ENCODE results near the gene GDPD5.

Gene GDPD5

GRCh38 chr11:75481922-75482606 lies 43.7 kb downstream of the GDPD5 start:
- no peak for ATAC-seq
- TF ChIP-seq ZFP3 (CRISPR knock-in tag; IDR thresholded peaks at IDR 0.05) (no peak), ARNTL (CRISPR knock-in tag; IDR thresholded peaks at IDR 0.05; ENCODE audit: borderline replicate concordance, low read depth) (no peak), GLIS3 (CRISPR knock-in tag; IDR thresholded peaks at IDR 0.05) (no peak), CSRNP3 (CRISPR knock-in tag; IDR thresholded peaks at IDR 0.05) (no peak), ZNF70 (CRISPR knock-in tag; IDR thresholded peaks at IDR 0.05) (no peak), ISL1 (CRISPR knock-in tag; IDR thresholded peaks at IDR 0.05) (no peak), ZNF565 (CRISPR knock-in tag; conservative IDR thresholded peaks at IDR 0.05; ENCODE audit: low read depth) (no peak), ZFP30 (CRISPR knock-in tag; IDR thresholded peaks at IDR 0.05) (no peak), POU6F1 (CRISPR knock-in tag; IDR thresholded peaks at IDR 0.05; ENCODE audit: borderline replicate concordance, low read depth) (no peak), CSDC2 (CRISPR knock-in tag; IDR thresholded peaks at IDR 0.05) (no peak), RARB (CRISPR knock-in tag; IDR thresholded peaks at IDR 0.05) (no peak), TOX (CRISPR knock-in tag; IDR thresholded peaks at IDR 0.05; ENCODE audit: borderline replicate concordance) (no peak)

GRCh38 chr11:75481223-75481921 lies 44.4 kb downstream of the GDPD5 start:
- ATAC-seq, result no peak
- TF ChIP-seq TCF4 (CRISPR knock-in tag; IDR thresholded peaks at IDR 0.05; ENCODE audit: borderline replicate concordance) (no peak), PPARA (CRISPR knock-in tag; IDR thresholded peaks at IDR 0.05; ENCODE audit: borderline replicate concordance) (no peak), ZC3H10 (CRISPR knock-in tag; IDR thresholded peaks at IDR 0.05) (no peak), ZFP3 (CRISPR knock-in tag; IDR thresholded peaks at IDR 0.05) (no peak), ZNF565 (CRISPR knock-in tag; conservative IDR thresholded peaks at IDR 0.05; ENCODE audit: low read depth) (no peak), ZFP30 (CRISPR knock-in tag; IDR thresholded peaks at IDR 0.05) (no peak), OSR1 (CRISPR knock-in tag; IDR thresholded peaks at IDR 0.05) (no peak), ESRRG (CRISPR knock-in tag; IDR thresholded peaks at IDR 0.05) (no peak), POU6F1 (CRISPR knock-in tag; IDR thresholded peaks at IDR 0.05; ENCODE audit: borderline replicate concordance, low read depth) (no peak)

- ATAC-seq, result no peak
Observed at GRCh38 chr11:75480185-75481175, 45.3 kb downstream of the GDPD5 start.

More at GRCh38 chr11:75480185-75481175, 45.3 kb downstream of the GDPD5 start:
- TF ChIP-seq ZNF70 (CRISPR knock-in tag; IDR thresholded peaks at IDR 0.05) (no peak), ZFP30 (CRISPR knock-in tag; IDR thresholded peaks at IDR 0.05) (no peak), CSRNP3 (CRISPR knock-in tag; IDR thresholded peaks at IDR 0.05) (no peak), CSDC2 (CRISPR knock-in tag; IDR thresholded peaks at IDR 0.05) (no peak), BACH2 (CRISPR knock-in tag; IDR thresholded peaks at IDR 0.05; ENCODE audit: borderline replicate concordance) (no peak), ZC3H10 (CRISPR knock-in tag; IDR thresholded peaks at IDR 0.05) (no peak), CREB5 (CRISPR knock-in tag; IDR thresholded peaks at IDR 0.05; ENCODE audit: low read depth) (no peak), TSHZ2 (CRISPR knock-in tag; IDR thresholded peaks at IDR 0.05) (no peak), ARNTL (CRISPR knock-in tag; IDR thresholded peaks at IDR 0.05; ENCODE audit: borderline replicate concordance, low read depth) (no peak), TCF4 (CRISPR knock-in tag; IDR thresholded peaks at IDR 0.05; ENCODE audit: borderline replicate concordance) (no peak), POU6F1 (CRISPR knock-in tag; IDR thresholded peaks at IDR 0.05; ENCODE audit: borderline replicate concordance, low read depth) (no peak)
